SH-SY5Y (cell line): ENCODE measurements around the gene HELZ2.

Experiments used
- GATA2 ChIP-seq: IDR thresholded peaks from 2 replicates; pipeline ENCODE4 v1.6.1; 2011; ENCODE audit warnings: mild to moderate bottlenecking, low read depth, low read length
- GATA3 ChIP-seq: IDR thresholded peaks from 2 replicates; pipeline ENCODE4 v1.6.1; 2011; ENCODE audit warnings: low read depth, mild to moderate bottlenecking, low read length, moderate library complexity

- TF ChIP-seq GATA3 (no peak), GATA2 (no peak)
Measured at GRCh38 chr20:63544241-63544957, 29.6 kb downstream of the HELZ2 start.
